22Rv1 (cell line): Measurements from ENCODE around the gene DPP3.

Experiments used
- CTCF ChIP-seq: fragments of 450-650 bp; IDR thresholded peaks from 2 replicates; pipeline ENCODE4 v1.5.1; 2017; ENCODE audit warnings: mild to moderate bottlenecking
- ZFX ChIP-seq: fragments of 450-650 bp; IDR thresholded peaks from 2 replicates; pipeline ENCODE4 v1.6.1; 2017; ENCODE audit warnings: antibody characterized with exemption, borderline replicate concordance

- TF ChIP-seq CTCF = no peak
- 0 out of 2 replicates have a peak, but pooled peaks have one; percentile 77 for TF ChIP-seq ZFX
These were observed at the start of gene DPP3 for GRCh38 chr11:66480117-66480938.
